IPS-20b (cell line): ENCODE results near the gene TRAF7.
A peak's percentile ranks its signal among the peaks of the same experiment; 100 is the strongest.

Experiments
- H3K27ac ChIP-seq: one replicate; pipeline ENCODE4 v1.5.1; 2013; ENCODE audit warnings: low read length
- H3K27me3 ChIP-seq: 2 replicates; pipeline ENCODE4 v1.6.1; 2013; ENCODE audit warnings: mild to moderate bottlenecking, low read length, inconsistent platforms; ENCODE audit not compliant: insufficient read depth
- H3K36me3 ChIP-seq: 2 replicates; pipeline ENCODE4 v1.6.1; 2013; ENCODE audit warnings: low read depth, mild to moderate bottlenecking, inconsistent platforms, low read length, moderate library complexity; ENCODE audit not compliant: insufficient read depth
- H3K4me1 ChIP-seq: 2 replicates; pipeline ENCODE4 v1.6.1; 2013; ENCODE audit warnings: mild to moderate bottlenecking, control low read depth, inconsistent platforms, low read length, moderate library complexity; ENCODE audit not compliant: insufficient read depth
- H3K4me3 ChIP-seq: 2 replicates; pipeline ENCODE4 v1.5.1; 2013; ENCODE audit warnings: mild to moderate bottlenecking, low read length, inconsistent platforms
- H3K9ac ChIP-seq: 2 replicates; pipeline ENCODE4 v1.6.1; 2013; ENCODE audit warnings: low read depth, mild to moderate bottlenecking, inconsistent platforms, low read length, moderate library complexity
- H3K9me3 ChIP-seq: 2 replicates; pipeline ENCODE4 v1.6.1; 2013; ENCODE audit warnings: mild to moderate bottlenecking, low read depth, low read length, inconsistent platforms; ENCODE audit not compliant: insufficient read depth

TRAF7 gene

GRCh38 chr16:2152695-2153506 is 2.7 kb upstream of the TRAF7 start:
- Histone ChIP-seq H3K4me3 (peak overlapping the region; percentile 85), H3K27me3 (peaks cover 11% of the 10 kb centered on the region; the same call in 1 of the 2 replicates), H3K27ac (peak overlapping the region; percentile 31), H3K9me3 (no peaks in the 10 kb centered on the region), H3K4me1 (peaks cover 19% of the 10 kb centered on the region), H3K9ac (peak overlapping the region; percentile 96), H3K36me3 (peaks cover 51% of the 10 kb centered on the region)

- Histone ChIP-seq H3K9ac (peak overlapping the region; percentile 96), H3K27ac (peak overlapping the region; percentile 31), H3K9me3 (no peaks in the 10 kb centered on the region), H3K36me3 (peaks cover 53% of the 10 kb centered on the region), H3K4me1 (peaks cover 19% of the 10 kb centered on the region), H3K4me3 (peak overlapping the region; percentile 85), H3K27me3 (peaks cover 7% of the 10 kb centered on the region; the same call in 1 of the 2 replicates)
Observed at GRCh38 chr16:2154533-2155090, 970 bp upstream of the TRAF7 start.

GRCh38 chr16:2155977-2156848 is 631 bp downstream of the TRAF7 start:
- Histone ChIP-seq H3K4me3 (peak overlapping the region; percentile 100), H3K9ac (peak overlapping the region; percentile 97), H3K27me3 (no peaks in the 10 kb centered on the region; the same call in 1 of the 2 replicates), H3K36me3 (peaks cover 49% of the 10 kb centered on the region), H3K9me3 (no peaks in the 10 kb centered on the region), H3K27ac (peak overlapping the region; percentile 12), H3K4me1 (peaks cover 7% of the 10 kb centered on the region)

- Histone ChIP-seq H3K9ac (peak overlapping the region; percentile 97; the same call in 1 of the 2 replicates), H3K36me3 (peaks cover 43% of the 10 kb centered on the region), H3K27ac (no peak overlapping the region), H3K4me3 (peak overlapping the region; percentile 100; the same call in 1 of the 2 replicates), H3K9me3 (no peaks in the 10 kb centered on the region), H3K27me3 (no peaks in the 10 kb centered on the region; the same call in 1 of the 2 replicates), H3K4me1 (peaks cover 4% of the 10 kb centered on the region)
Observed at GRCh38 chr16:2156849-2157224, 1.3 kb downstream of the TRAF7 start.

- Histone ChIP-seq H3K4me1 (peaks cover 4% of the 10 kb centered on the region), H3K4me3 (no peak overlapping the region), H3K9ac (peak overlapping the region; percentile 37; the same call in 1 of the 2 replicates)
Observed at GRCh38 chr16:2157480-2158261, 2.1 kb downstream of the TRAF7 start.

GRCh38 chr16:2158262-2158638 is 2.7 kb downstream of the TRAF7 start:
- Histone ChIP-seq H3K27me3 (no peaks in the 10 kb centered on the region; the same call in 1 of the 2 replicates), H3K27ac (no peak overlapping the region), H3K36me3 (peaks cover 29% of the 10 kb centered on the region), H3K4me1 (peaks cover 4% of the 10 kb centered on the region), H3K9me3 (no peaks in the 10 kb centered on the region), H3K9ac (0 out of 2 replicates have a peak overlapping the region, but pooled peaks have one; percentile 37), H3K4me3 (no peak overlapping the region)

More at GRCh38 chr16:2157480-2158261, 2.1 kb downstream of the TRAF7 start:
- Histone ChIP-seq H3K9me3 (no peaks in the 10 kb centered on the region), H3K27me3 (no peaks in the 10 kb centered on the region; the same call in 1 of the 2 replicates), H3K36me3 (peaks cover 35% of the 10 kb centered on the region), H3K27ac (no peak overlapping the region)

GRCh38 chr16:2159175-2159838 is 3.7 kb downstream of the TRAF7 start:
- Histone ChIP-seq H3K27me3 (no peaks in the 10 kb centered on the region), H3K9ac (no peak overlapping the region; the same call in 1 of the 2 replicates), H3K4me1 (peaks cover 4% of the 10 kb centered on the region), H3K36me3 (peaks cover 19% of the 10 kb centered on the region), H3K27ac (no peak overlapping the region), H3K4me3 (no peak overlapping the region), H3K9me3 (no peaks in the 10 kb centered on the region)

GRCh38 chr16:2160915-2161551 is 5.5 kb downstream of the TRAF7 start:
- no peak overlapping the region for H3K4me3 ChIP-seq
- no peaks in the 10 kb centered on the region for H3K9me3 ChIP-seq
- H3K27me3 ChIP-seq: no peaks in the 10 kb centered on the region
- H3K4me1 ChIP-seq: peaks cover 4% of the 10 kb centered on the region
- no peak overlapping the region; the same call in 1 of the 2 replicates for H3K9ac ChIP-seq
- H3K27ac ChIP-seq: no peak overlapping the region
- peaks cover 18% of the 10 kb centered on the region for H3K36me3 ChIP-seq

GRCh38 chr16:2161911-2162310 is 6.3 kb downstream of the TRAF7 start:
- Histone ChIP-seq H3K9me3 (no peaks in the 10 kb centered on the region), H3K27ac (no peak overlapping the region), H3K27me3 (no peaks in the 10 kb centered on the region), H3K9ac (no peak overlapping the region), H3K4me1 (peaks cover under 1% of the 10 kb centered on the region), H3K4me3 (no peak overlapping the region), H3K36me3 (peaks cover 26% of the 10 kb centered on the region)

- Histone ChIP-seq H3K9me3 (no peaks in the 10 kb centered on the region), H3K9ac (no peak overlapping the region), H3K4me1 (no peaks in the 10 kb centered on the region; the same call in 1 of the 2 replicates), H3K4me3 (no peak overlapping the region), H3K27ac (no peak overlapping the region), H3K36me3 (peaks cover 21% of the 10 kb centered on the region), H3K27me3 (no peaks in the 10 kb centered on the region)
Observed at GRCh38 chr16:2162676-2163118, 7.1 kb downstream of the TRAF7 start.
